ENCODE measurements around the gene KRT36.
A peak's percentile ranks its signal among the peaks of the same experiment; 100 is the strongest.

The KRT36 gene

DNA sequence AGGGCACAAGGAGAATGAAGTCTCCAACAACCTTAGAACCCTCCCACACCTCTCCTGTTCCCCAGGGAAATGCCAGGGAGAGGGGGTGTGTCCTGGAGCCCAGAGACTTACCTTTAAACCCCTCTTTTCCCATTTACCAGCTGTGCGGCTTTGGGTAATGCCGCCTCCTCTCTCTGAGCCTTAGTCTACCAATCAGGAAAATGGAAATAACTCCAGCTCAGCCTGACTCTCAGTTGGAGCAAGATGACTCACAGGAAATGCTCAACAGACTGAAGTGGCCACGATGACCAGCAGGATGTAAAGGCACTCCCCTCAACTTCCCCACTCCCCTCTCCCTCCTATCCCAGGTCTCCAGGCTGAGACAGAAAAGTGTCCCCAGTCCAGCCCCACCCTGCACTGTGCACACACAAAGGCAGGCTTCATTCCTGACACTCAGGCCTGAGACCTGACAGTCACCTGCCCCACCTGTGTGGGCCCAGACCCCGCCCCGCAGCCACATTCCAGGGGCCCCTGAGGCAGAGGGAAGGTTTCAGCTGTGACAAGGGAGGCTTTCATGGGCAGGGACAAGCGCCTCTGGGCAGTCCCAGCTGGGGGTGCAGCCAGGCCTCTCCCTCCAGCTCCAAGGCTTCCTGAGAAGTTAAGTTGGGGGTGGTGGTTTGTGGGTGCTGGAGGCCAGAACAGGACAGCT is 32.0 kb upstream of the KRT36 start:
- peak overlapping the region; percentile 80 for H3K27ac ChIP-seq (ENCODE audit: low read depth, low read length, severe bottlenecking)
- H3K36me3 ChIP-seq (ENCODE audit: control insufficient read depth, insufficient read depth, low read length), result peaks cover 40% of the 10 kb centered on the region
- WGBS, 2 experiments (ENCODE audit: insufficient coverage in 2 of 2), result 36 to 53% methylated on average over 3 to 6 of the region's 6 CpGs
- no peak overlapping the region for H3K4me3 ChIP-seq (ENCODE audit: extremely low read depth, insufficient read depth, low read length, poor library complexity, severe bottlenecking)
- peaks cover 51% of the 10 kb centered on the region for H3K4me1 ChIP-seq (ENCODE audit: control insufficient read depth, insufficient read depth, low read length, poor library complexity, severe bottlenecking)
- H3K9me3 ChIP-seq (ENCODE audit: control insufficient read depth, low read length), result no peaks in the 10 kb centered on the region

DNA sequence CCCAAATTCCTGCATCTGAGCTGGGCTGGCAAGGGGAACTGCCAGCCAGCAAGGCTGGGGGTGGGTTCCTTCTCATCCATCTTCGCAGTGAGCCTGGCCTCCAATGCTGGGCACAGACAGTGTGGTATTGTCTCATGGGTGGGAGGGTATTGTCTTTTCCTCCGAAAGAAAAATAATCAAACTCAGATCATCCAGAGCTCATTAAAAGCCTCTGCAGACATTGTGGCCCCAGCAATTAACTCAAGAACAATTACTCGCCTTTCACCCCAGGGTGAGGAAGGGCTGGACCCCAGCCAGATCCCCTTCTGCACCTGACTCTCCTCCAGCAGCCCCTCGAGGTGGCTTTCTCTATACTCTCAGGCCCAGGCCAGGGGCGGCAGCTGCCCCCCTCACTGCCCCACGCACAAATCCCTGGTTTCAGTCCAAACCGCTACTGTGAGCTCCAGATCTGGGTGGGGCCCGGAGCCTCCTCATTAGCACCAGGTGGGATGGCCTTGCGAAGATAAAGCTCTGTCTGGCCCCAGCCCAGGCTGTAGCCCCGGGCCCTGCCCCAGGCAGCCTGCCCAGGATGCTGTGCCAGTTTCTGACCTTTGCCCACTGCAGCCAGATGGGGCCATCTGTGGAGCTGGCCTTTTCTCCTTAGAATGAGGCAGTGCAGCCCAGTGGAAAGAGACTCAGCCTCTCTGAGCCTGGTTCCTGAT is 31.3 kb upstream of the KRT36 start:
- H3K4me3 ChIP-seq (ENCODE audit: extremely low read depth, insufficient read depth, low read length, poor library complexity, severe bottlenecking), result no peak overlapping the region
- no peaks in the 10 kb centered on the region for H3K9me3 ChIP-seq (ENCODE audit: control insufficient read depth, low read length)
- peaks cover 51% of the 10 kb centered on the region for H3K4me1 ChIP-seq (ENCODE audit: control insufficient read depth, insufficient read depth, low read length, poor library complexity, severe bottlenecking)
- peaks cover 33% of the 10 kb centered on the region for H3K36me3 ChIP-seq (ENCODE audit: control insufficient read depth, insufficient read depth, low read length)
- no peak overlapping the region for H3K27ac ChIP-seq (ENCODE audit: low read depth, low read length, severe bottlenecking)
- WGBS, 2 experiments (ENCODE audit: insufficient coverage in 2 of 2), result 83 to 87% methylated on average over 8 of the region's 10 CpGs

DNA sequence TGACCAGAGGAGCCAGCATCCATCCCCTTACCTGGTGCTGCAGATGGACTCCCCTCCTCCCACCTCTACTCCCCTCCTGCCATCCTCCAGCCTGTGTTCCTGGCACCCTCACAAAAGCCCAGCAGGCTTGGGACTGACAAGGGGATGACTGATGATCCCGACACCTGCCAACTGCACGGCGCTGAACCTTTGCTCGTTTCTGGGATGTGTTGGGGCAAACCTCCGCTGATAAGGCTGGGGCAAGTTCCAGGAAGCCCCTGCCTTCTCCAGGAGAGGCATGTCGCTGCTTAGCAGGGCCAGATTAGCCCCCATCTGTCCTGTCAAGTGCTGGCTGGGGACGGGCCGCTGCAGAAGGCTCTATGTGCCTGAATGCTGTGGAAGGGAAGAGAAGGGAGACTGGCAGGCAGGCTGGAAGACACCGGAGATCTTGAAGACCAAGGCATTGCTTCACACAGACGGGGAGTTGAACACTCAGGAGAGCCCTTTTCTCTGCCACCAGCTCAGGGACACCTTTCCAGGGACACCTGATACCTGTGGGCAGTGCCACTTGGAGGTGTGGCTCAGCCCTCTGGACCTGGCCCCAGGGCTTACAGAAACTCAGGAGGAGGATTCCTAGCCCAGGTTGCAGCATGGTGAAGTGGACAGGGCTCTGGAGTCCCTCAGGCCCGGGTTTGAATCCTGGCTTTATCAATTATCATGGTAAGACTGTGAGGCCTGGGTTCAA is 30.0 kb upstream of the KRT36 start:
- Histone ChIP-seq H3K4me1 (ENCODE audit: control insufficient read depth, insufficient read depth, low read length, poor library complexity, severe bottlenecking) (peaks cover 41% of the 10 kb centered on the region), H3K27ac (ENCODE audit: low read depth, low read length, severe bottlenecking) (peak overlapping the region; percentile 36), H3K36me3 (ENCODE audit: control insufficient read depth, insufficient read depth, low read length) (peaks cover 21% of the 10 kb centered on the region), H3K4me3 (ENCODE audit: extremely low read depth, insufficient read depth, low read length, poor library complexity, severe bottlenecking) (no peak overlapping the region), H3K9me3 (ENCODE audit: control insufficient read depth, low read length) (no peaks in the 10 kb centered on the region)
- 70 to 78% methylated on average over 9 to 10 of the region's 11 CpGs for WGBS, 2 experiments (ENCODE audit: insufficient coverage in 2 of 2)

DNA sequence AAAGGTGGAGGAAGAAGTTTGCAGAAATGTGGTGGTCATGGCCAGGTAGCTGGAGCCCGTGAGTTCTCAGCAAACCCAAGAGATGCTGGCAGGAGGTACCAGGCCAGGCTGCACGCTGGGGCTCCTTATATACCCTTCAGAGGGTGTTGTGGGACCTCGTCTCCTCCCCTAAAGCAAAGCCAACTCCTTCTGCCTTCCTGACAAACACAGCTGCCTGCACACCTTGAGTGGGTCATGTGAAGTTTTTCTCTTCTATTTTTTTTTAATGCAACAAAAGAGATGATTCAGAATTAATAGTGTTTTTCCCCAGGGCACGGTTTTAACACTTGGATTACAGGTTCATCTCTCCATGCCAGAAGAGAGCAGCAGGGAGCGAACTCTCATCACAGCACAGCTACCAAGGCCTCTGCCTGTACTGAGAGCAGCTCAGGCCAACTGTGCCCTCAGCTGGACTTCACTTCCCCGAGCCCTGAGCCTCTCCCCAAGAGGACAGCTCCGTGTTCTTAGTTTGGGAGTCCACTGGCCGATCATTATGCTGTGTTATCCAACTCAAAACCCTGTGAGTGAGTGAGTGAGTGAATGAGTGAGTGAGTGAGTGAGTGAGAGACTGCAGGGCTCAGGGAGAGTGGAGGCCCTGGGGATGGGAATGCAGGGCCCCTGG is 29.2 kb upstream of the KRT36 start, which contains the start of gene KRT15:
Gene KRT15, minus strand, starts transcription at position 102 of the 661 bp plus-strand sequence. Its CDS starts 63 bp downstream, at position 39.
- Histone ChIP-seq H3K4me1 (ENCODE audit: control insufficient read depth, insufficient read depth, low read length, poor library complexity, severe bottlenecking) (peaks cover 36% of the 10 kb centered on the region), H3K27ac (ENCODE audit: low read depth, low read length, severe bottlenecking) (peak within 1 kb of the TSS; percentile 36), H3K4me3 (ENCODE audit: extremely low read depth, insufficient read depth, low read length, poor library complexity, severe bottlenecking) (no peak within 1 kb of the TSS), H3K9me3 (ENCODE audit: control insufficient read depth, low read length) (no peaks in the 10 kb centered on the region), H3K36me3 (ENCODE audit: control insufficient read depth, insufficient read depth, low read length) (peaks cover 14% of the 10 kb centered on the region)
- WGBS, 2 experiments (ENCODE audit: insufficient coverage in 2 of 2), result 82% methylated on average over 7 of the region's 8 CpGs

DNA sequence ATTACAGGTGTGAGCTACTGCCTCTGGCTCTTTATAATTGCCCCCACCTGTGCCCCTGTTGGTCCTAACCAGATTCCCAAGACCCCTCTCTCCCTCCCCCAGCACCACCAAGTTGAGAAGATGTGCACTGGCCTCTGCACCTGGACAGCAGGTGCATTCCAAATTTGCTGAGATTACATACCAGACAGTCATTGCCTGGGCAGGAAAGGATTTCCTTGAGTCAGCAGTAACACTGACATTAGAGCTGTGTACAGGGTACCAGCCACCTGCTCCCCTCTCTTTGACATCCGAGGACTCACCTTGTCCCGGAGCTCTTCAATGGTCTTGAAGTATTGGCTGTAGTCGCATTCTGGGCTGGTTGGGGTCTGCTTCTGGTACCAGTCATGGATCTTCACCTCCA is 28.3 kb upstream of the KRT36 start:
- Histone ChIP-seq H3K4me1 (ENCODE audit: control insufficient read depth, insufficient read depth, low read length, poor library complexity, severe bottlenecking) (peaks cover 28% of the 10 kb centered on the region), H3K27ac (ENCODE audit: low read depth, low read length, severe bottlenecking) (no peak overlapping the region), H3K36me3 (ENCODE audit: control insufficient read depth, insufficient read depth, low read length) (peaks cover 5% of the 10 kb centered on the region), H3K4me3 (ENCODE audit: extremely low read depth, insufficient read depth, low read length, poor library complexity, severe bottlenecking) (no peak overlapping the region), H3K9me3 (ENCODE audit: control insufficient read depth, low read length) (no peaks in the 10 kb centered on the region)
- WGBS, 2 experiments (ENCODE audit: insufficient coverage in 2 of 2), result 95 to 97% methylated on average over 3 of the region's 3 CpGs

DNA sequence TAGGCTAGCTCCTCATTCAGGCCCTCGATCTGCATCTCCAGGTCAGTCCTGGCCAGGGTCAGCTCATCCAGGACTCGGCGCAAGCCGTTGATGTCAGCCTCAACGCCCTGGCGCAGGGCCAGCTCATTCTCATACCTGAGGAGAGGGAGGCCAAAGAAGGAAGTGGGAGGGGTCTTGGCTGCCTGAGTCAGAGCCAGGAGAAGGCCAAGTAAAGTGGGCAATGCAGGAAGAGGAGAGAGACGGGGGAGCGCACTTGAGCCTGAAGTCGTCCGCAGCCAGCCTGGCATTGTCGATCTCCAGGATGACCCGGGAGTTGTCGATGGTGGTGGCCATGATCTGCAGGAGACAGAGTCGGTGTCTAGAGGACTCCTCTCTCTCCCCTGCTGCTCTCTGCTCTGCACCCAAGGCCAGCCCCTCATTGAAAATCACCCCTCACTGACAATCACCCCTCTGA is 27.1 kb upstream of the KRT36 start:
- WGBS, 2 experiments (ENCODE audit: insufficient coverage in 2 of 2), result 94 to 95% methylated on average over 13 of the region's 14 CpGs
- H3K27ac ChIP-seq (ENCODE audit: low read depth, low read length, severe bottlenecking), result no peak overlapping the region
- no peaks in the 10 kb centered on the region for H3K36me3 ChIP-seq (ENCODE audit: control insufficient read depth, insufficient read depth, low read length)
- H3K4me1 ChIP-seq (ENCODE audit: control insufficient read depth, insufficient read depth, low read length, poor library complexity, severe bottlenecking), result peaks cover 17% of the 10 kb centered on the region
- H3K4me3 ChIP-seq (ENCODE audit: extremely low read depth, insufficient read depth, low read length, poor library complexity, severe bottlenecking), result no peak overlapping the region
- no peaks in the 10 kb centered on the region for H3K9me3 ChIP-seq (ENCODE audit: control insufficient read depth, low read length)

DNA sequence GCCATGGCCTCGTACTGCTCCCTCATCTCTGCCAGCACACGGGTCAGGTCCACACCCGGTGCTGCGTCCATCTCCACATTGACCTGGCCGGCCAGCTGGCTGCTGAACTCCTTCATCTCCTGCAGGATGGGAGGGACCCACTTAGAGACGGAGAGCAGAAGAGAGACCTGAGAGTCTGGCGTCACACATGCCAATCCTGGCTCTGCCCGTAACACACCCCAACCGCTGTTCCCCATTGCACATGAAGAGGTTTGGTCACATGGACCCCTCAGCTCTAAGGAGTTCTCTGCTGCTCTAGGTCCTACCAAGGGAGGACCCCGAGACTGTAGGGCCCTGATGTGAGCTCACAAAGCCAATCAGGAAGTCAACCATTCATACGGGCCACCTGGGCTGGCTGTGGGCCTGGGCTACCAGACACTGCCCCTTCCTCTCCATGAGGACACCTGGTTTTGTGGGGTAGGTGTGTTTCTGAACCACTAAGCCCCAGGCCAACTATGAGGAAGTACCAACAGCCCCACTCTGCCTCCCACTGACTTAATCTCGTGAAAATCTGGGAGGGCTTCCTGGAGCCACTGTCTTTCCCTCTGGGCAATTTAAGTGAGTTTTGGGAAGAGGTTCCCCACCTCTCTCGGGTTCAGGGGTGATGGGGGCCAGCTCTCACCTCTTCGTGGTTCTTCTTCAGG is 26.6 kb upstream of the KRT36 start:
- Histone ChIP-seq H3K4me1 (ENCODE audit: control insufficient read depth, insufficient read depth, low read length, poor library complexity, severe bottlenecking) (peaks cover 11% of the 10 kb centered on the region), H3K4me3 (ENCODE audit: extremely low read depth, insufficient read depth, low read length, poor library complexity, severe bottlenecking) (no peak overlapping the region), H3K36me3 (ENCODE audit: control insufficient read depth, insufficient read depth, low read length) (no peaks in the 10 kb centered on the region), H3K9me3 (ENCODE audit: control insufficient read depth, low read length) (no peaks in the 10 kb centered on the region), H3K27ac (ENCODE audit: low read depth, low read length, severe bottlenecking) (no peak overlapping the region)
- WGBS, 2 experiments (ENCODE audit: insufficient coverage in 2 of 2), result 95 to 97% methylated on average over 13 of the region's 14 CpGs

DNA sequence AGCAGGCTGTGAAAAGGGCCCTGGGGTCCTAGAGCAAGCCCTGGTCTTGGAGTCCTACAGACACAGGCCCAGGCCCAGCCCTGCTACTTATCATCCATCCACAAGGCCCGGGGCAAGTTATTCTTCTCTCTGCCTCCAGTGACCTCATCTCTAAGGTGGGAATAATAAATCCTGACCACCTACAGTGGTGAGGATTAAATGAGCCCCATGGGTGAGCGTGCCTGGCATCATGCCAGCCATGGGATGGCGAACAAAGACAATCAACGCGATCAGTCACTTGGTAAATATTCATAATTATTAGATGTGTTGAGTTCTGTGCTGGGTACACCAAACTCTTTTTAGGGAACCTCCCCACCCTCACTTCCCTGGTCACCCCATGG is 23.4 kb upstream of the KRT36 start:
- Histone ChIP-seq H3K36me3 (ENCODE audit: control insufficient read depth, insufficient read depth, low read length) (no peaks in the 10 kb centered on the region), H3K4me1 (ENCODE audit: control insufficient read depth, insufficient read depth, low read length, poor library complexity, severe bottlenecking) (no peaks in the 10 kb centered on the region), H3K27ac (ENCODE audit: low read depth, low read length, severe bottlenecking) (no peak overlapping the region), H3K4me3 (ENCODE audit: extremely low read depth, insufficient read depth, low read length, poor library complexity, severe bottlenecking) (no peak overlapping the region), H3K9me3 (ENCODE audit: control insufficient read depth, low read length) (no peaks in the 10 kb centered on the region)
- WGBS, 2 experiments (ENCODE audit: insufficient coverage in 2 of 2), result 95 to 100% methylated on average over 2 to 3 of the region's 5 CpGs

DNA sequence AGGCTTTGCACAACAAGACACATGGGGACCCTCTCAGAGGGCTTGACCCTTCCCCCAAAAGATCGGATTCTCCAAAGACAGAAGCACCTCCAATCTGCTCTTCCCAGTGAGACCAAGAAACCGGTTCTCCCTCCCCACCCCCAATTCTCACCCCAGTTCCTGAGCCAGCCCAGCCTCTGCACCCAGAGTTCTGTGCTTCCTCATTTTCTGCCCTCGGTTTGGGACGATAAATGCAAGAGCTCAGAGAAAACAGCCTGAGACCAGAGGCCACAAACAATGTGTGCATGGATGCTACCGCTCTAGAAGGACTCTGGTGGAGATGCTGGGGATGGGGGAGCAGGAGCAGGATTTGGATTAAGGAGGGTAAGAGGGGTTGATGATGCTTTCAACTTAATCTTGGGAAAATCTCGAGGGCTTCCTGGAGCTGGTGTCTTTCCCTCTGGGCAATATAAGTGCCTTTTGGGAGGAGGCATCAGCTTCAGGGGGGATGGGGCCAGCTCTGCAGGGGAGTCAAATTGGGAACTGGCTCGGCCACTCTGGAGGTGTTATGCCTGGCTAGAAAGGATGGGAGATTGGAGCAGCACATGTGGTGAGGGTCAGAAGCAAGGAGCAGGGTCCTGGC is 22.9 kb upstream of the KRT36 start:
- no peaks in the 10 kb centered on the region for H3K36me3 ChIP-seq (ENCODE audit: control insufficient read depth, insufficient read depth, low read length)
- WGBS, 2 experiments (ENCODE audit: insufficient coverage in 2 of 2), result 76 to 88% methylated on average over 5 to 6 of the region's 7 CpGs

DNA sequence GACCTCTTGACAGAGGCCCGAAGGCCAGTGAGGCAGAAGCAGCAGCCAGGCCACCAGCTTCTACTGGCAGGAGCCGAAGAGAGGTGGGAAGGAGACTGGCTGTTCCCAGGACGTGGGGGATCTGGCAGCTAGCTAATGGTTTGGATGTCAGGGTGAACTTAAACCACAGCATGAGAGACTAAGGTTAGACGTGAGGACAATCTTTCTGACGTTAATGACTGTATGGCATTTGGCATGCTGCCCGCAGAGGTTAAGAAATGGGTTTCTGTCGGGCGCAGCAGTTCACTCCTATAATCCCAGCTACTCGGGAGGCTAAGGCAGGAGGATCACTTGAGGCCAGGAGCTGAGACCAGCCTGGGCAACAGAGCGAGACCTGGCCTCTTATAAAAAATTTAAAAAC is 22.0 kb upstream of the KRT36 start:
- no peaks in the 10 kb centered on the region for H3K4me1 ChIP-seq (ENCODE audit: control insufficient read depth, insufficient read depth, low read length, poor library complexity, severe bottlenecking)
- no peaks in the 10 kb centered on the region for H3K36me3 ChIP-seq (ENCODE audit: control insufficient read depth, insufficient read depth, low read length)
- WGBS, 2 experiments (ENCODE audit: insufficient coverage in 2 of 2), result 89 to 91% methylated on average over 9 of the region's 10 CpGs
- no peaks in the 10 kb centered on the region for H3K9me3 ChIP-seq (ENCODE audit: control insufficient read depth, low read length)
- no peak overlapping the region for H3K4me3 ChIP-seq (ENCODE audit: extremely low read depth, insufficient read depth, low read length, poor library complexity, severe bottlenecking)
- H3K27ac ChIP-seq (ENCODE audit: low read depth, low read length, severe bottlenecking), result no peak overlapping the region

More for the DNA sequence above, 22.9 kb upstream of the KRT36 start:
- H3K4me3 ChIP-seq (ENCODE audit: extremely low read depth, insufficient read depth, low read length, poor library complexity, severe bottlenecking), result no peak overlapping the region
- H3K27ac ChIP-seq (ENCODE audit: low read depth, low read length, severe bottlenecking), result no peak overlapping the region
- H3K9me3 ChIP-seq (ENCODE audit: control insufficient read depth, low read length), result no peaks in the 10 kb centered on the region
- H3K4me1 ChIP-seq (ENCODE audit: control insufficient read depth, insufficient read depth, low read length, poor library complexity, severe bottlenecking), result no peaks in the 10 kb centered on the region

Data from mesodermal cell (in vitro differentiated cells).